GM12874 (cell line): Measurements from ENCODE around the gene TAF4B.

Source experiments
- TF ChIP-seq, protein P1 (sequence below): IDR thresholded peaks from 2 replicates; pipeline ENCODE4 v1.5.1; 2011; ENCODE audit warnings: low read depth, mild to moderate bottlenecking, control low read depth, low read length, moderate library complexity; ENCODE audit not compliant: insufficient read depth

Gene TAF4B

DNA sequence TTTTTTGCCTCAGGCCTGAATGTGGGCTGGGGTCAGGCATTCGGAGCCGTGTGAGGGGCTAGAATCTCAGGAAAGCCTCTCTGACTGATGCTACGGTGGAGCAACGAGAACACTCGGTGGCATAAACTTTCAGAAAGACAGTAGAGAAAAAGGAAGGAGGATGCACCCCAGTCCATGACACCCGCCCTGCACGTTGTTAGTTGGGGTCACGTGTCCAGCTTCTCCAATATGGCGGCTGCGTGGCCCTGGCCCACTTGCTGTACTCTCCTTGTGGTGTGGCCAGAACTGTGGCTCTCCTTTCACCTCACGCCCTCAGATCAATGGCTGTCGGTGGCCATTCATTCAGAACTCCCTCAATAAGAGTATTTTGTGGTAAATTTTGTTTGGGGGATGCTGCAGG is 190.9 kb downstream of the TAF4B start:
- TF ChIP-seq, protein P1, sequence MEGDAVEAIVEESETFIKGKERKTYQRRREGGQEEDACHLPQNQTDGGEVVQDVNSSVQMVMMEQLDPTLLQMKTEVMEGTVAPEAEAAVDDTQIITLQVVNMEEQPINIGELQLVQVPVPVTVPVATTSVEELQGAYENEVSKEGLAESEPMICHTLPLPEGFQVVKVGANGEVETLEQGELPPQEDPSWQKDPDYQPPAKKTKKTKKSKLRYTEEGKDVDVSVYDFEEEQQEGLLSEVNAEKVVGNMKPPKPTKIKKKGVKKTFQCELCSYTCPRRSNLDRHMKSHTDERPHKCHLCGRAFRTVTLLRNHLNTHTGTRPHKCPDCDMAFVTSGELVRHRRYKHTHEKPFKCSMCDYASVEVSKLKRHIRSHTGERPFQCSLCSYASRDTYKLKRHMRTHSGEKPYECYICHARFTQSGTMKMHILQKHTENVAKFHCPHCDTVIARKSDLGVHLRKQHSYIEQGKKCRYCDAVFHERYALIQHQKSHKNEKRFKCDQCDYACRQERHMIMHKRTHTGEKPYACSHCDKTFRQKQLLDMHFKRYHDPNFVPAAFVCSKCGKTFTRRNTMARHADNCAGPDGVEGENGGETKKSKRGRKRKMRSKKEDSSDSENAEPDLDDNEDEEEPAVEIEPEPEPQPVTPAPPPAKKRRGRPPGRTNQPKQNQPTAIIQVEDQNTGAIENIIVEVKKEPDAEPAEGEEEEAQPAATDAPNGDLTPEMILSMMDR = no peak

DNA sequence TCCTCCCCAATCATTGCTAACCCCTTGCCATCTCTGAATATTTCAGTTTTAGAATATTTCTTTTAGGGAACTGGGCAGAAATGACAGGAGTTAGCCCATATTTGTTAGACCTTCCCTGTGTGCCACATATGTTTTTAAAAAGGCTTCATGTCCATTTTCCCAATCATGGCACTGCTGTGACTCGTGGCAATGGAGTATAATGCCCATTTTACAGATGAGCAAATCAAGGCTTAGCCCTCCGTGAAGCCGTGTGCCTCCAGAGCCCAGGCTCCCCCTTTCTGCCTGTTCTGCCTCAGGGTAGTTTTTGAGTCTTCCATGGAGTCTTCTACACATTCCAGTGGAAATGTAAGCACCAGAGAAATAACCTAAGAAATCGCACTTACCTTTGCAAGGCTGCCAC is 192.0 kb downstream of the TAF4B start:
- TF ChIP-seq, protein P1 = no peak

DNA sequence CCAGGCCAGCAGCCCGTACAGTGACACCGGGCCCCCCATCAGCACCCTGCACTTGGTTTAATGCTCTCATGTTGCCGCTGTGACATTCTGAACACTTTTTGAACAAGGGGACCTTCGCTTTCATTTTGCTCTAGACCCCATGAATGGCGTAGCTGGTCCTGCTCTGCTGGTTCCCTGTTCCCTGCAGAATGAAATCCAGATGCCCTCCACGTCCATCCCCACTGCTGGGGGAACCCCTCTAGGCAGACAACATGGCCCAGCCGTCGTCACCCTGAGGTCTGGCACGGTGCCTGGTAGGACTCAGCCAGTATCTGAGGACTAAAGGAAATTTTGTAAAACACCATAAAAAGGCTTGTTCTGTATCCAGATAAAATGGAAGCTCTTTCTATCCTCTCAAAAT is 193.5 kb downstream of the TAF4B start:
- TF ChIP-seq, protein P1 = no peak

DNA sequence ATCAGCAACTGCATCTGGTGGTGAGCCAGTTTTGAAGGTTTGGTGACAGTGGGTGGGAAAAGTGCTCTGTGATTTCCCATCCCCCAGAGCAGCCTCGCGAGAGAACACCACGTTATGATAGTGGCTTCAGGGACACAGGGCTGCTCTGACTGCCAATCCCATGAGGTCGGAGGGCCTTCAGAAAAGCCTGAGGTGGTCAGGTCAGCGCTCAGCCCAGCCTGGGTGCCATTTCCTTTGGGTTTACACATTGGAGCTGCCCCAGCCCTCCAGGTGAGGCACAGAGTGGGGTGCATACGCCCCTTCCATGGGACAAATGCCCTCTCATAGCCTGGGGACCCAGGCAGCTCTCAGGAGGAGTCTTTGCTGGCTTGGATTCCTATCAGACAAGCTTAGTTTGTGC is 195.3 kb downstream of the TAF4B start:
- TF ChIP-seq, protein P1 = no peak

DNA sequence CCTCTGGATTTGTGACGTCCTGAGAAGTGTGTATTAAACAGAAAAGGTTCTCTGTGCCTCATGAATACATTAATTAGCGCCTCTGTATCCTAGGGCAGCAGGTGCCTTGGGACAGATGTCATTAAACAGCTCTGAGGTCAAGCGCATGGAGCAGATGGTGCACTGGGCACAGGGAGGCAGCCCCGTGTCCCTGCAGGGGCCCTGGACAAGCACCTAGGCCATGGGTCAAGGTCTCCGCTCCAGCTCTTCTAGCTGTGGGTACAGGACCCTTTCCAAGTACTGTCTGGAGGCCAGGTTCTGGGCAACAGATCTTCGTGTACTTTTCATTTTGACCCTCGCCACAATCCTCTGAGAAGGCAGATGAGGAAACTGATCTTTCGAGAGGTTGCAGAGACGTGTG is 195.7 kb downstream of the TAF4B start:
- TF ChIP-seq, protein P1 = no peak

DNA sequence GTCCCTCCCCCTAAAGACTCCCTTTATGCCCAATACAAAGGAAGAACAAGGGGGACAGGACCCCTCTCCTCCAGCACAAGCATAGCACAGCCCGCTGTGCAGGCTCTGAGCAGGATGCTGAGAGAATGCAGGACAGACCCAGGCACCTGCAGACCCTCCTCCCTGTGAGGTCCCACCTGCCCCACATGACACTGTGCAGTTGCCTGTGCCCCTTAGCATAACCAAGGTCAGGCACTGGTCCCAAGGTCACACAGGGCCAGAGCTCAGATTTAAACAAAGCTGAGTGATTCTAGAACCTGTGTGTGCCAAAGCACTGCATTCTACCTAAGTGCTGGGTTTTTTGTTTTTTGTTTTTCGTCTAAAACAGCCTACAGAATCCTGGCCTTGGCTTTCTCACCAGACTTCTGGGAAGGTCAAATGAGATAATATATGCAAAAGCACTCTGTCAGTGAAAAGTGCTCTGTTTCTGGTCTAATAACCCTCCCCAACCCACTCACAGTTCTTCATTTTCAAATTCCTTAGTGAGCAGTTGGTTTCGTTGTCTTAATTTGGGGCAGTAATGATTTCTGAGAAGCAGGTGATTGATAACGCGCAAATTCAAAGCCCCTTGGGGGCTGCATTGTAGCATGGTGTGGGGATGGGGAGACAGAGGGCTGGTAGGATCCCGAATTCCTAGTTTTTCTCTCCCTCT is 196.4 kb downstream of the TAF4B start:
- TF ChIP-seq, protein P1 = no peak

DNA sequence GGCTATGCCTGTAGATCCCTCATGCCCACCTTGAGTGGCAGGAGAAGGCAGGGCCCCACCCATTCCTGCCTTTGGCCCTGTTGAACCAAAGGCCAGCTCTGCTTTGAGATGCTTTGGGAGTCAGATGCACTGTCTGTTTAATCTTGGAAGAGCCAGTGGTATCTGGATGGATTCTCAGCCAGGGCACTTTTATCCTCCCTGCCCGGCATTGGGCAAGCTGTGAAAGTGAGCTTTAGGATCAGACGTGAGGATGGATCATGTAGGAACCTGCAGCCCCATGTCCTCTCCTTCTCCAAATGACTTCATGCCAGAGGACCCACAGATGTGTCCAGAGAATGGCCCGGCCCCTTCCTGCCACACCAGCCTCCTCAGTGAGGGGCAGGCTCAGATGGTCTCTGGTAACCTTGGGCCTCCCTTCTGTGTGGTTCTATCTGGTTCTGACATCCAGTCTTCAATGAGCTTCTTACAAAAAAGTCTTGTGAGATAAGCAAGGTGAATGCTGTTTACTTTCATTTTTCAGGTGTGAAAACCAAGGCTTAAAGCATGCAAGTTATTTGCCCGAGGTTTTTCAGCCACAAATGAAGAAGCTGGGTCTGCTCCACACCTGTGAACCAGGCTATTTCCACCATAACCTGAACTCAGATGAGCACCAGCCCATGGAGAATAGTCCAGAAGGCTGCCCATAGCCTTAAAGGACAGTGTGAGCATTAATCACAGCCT is 198.3 kb downstream of the TAF4B start:
- TF ChIP-seq, protein P1 = no peak
